LHCN-M2 (cell line): ENCODE data around the gene PCSK9. TPM values are rescaled to one million over a fixed set of nuclear protein-coding genes. Genes with fewer than 3 reads are reported as not detected.

Experiments
- DNase-seq: peaks from one replicate; pipeline ENCODE4 v3.0.0-alpha.2; 2012; ENCODE audit warnings: low read depth
- total RNA-seq: library from RNA; depleted of rRNA; stranded (reverse); fragments of >200 nt; gene quantifications from 2 replicates; pipeline ENCODE4 v1.2.3, GENCODE V29; 2014

PCSK9 gene
- total RNA-seq, 1 experiment from 2014 or later = 0.11 TPM

DNA sequence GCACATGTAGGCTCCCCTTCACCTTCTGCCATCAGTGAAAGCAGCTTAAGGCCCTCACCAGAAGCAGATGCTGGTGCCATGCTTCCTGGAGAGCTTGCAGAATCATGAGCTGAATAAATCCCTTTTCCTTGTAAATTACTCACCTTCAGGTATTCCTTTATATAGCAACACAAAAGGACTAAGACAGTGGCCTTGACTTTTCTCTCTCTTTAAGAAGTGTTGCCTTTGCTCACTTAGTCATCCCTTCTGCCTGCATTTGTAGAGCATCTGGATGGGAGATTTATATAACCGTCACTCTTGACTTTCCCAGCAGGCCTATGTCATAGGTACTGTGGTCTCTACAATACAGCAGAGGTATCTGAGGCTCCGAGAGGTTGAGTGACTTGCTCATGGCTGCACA is 3.7 kb downstream of the PCSK9 start:
- no peak for DNase-seq

DNA sequence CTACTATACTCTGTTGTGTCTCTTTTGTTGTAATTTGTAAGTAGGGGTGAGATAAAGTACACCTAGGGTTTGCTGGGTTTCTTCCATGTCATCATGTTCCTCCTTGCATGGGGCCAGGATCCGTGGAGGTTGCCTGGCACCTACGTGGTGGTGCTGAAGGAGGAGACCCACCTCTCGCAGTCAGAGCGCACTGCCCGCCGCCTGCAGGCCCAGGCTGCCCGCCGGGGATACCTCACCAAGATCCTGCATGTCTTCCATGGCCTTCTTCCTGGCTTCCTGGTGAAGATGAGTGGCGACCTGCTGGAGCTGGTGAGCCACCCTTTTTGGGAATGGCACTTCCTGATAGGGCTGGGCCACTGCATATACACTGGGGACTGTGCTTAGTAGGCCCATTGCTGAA is 4.4 kb downstream of the PCSK9 start:
- DNase-seq = no peak

- DNase-seq = no peak
Measured at GRCh38 chr1:55044617-55045397, 5.5 kb downstream of the PCSK9 start.

DNA sequence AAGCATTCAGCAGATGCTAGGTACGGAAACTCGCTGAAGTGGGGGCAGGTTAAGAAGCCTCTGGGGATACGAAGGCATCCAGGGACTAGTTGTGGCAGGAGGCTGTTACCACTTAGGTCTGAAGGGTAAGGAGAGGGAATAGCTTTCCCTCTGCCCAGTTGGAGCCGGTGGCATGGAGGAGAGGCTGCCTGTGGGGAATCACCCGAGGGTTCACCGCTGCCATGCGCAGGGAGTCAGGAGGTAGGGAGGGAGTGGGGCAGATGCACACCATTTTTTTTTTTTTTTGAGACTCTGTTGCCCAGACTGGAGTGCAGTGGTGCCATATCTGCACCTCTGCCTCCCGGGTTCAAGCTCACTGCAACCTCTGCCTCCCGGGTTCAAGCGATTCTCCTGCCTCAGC is 6.1 kb downstream of the PCSK9 start:
- DNase-seq = no peak

DNA sequence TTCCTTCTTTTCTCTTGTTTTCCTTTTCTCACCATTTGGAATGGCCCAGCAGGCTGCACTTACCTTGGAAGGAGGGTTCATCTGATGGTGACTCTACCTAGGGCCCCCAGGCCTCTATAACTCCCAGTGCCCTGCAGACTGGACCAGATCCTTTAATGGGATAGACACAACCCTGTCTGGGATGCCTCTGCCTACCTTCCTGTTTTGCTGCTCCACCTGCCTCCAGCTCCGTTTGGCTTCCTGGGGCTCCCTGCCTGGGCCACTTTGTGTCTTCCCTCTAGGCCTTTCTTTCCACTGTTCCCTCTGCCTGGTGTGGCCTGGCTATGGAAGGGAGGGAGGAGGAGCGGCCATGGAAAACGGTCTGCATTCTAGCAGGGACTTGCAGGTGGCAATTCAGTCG is 7.5 kb downstream of the PCSK9 start:
- DNase-seq = no peak

- no peak for DNase-seq
Measured at GRCh38 chr1:55047611-55048010, 8.3 kb downstream of the PCSK9 start.

DNA sequence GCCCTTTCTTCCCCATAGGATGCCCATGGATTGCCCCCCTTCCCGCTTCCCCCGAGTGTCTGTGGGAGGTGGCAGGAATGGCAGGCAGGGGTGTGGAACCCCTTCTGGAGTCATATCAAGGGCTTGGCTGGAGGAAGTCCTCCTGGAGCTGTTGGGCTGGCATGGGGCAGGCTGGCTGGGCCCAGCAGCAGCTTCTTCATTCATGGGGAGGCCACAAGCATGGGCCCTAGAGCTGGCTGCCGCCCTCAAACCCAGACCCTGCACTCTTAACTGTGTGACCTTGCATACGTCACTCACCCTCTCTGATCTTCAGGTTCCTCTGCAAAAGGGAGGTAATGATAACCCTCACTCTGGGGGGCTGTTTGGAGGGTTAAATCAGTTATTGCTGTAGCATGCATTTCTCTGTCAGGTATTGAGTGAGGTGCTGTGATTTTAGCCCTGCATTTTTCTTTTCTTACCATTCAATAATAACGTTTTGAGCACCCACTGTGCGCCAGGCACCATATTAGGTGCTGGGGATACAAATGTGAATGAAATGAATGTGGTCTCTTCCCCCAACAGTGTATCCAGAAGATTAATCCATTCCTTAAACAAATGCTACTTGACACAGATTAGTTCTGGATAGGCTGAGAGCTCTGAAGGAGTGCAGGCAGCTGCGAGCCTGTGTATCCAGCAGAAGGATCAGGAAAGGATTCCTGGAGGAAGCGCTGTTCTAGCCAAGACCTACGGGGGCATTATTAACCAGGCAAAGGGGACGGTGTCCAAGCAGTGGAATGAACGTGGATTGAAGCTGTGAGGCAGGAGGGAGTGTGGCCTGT is 9.3 kb downstream of the PCSK9 start:
- no peak for DNase-seq

GRCh38 chr1:55049271-55049913 is 10.0 kb downstream of the PCSK9 start:
- no peak for DNase-seq

- no peak for DNase-seq
Measured at GRCh38 chr1:55049914-55050278, 10.5 kb downstream of the PCSK9 start.

- no peak for DNase-seq
Measured at GRCh38 chr1:55050283-55050682, 10.9 kb downstream of the PCSK9 start.

DNA sequence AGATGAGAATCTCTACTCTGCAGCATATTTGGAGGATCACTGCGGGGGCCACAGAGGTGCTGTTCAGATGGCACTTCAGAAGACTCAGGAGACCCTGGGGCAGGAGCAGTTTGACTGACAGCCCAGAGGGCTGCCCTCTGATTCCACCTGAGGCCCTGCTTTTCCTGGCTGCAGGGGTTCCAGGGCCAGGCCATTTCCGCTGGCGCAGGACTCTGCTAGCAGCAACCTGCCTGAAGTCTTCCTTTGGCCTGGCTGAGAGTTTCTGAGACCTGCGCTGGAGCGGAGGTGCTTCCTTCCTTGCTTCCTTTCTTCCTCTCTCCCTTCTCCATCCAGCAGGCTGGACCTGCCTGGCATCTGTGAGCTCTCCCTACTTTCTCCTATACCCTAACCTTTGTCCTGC is 11.8 kb downstream of the PCSK9 start:
- no peak for DNase-seq

GRCh38 chr1:55051621-55052020 is 12.3 kb downstream of the PCSK9 start:
- no peak for DNase-seq

- DNase-seq = no peak
Measured at GRCh38 chr1:55052221-55053142, 13.1 kb downstream of the PCSK9 start.

DNA sequence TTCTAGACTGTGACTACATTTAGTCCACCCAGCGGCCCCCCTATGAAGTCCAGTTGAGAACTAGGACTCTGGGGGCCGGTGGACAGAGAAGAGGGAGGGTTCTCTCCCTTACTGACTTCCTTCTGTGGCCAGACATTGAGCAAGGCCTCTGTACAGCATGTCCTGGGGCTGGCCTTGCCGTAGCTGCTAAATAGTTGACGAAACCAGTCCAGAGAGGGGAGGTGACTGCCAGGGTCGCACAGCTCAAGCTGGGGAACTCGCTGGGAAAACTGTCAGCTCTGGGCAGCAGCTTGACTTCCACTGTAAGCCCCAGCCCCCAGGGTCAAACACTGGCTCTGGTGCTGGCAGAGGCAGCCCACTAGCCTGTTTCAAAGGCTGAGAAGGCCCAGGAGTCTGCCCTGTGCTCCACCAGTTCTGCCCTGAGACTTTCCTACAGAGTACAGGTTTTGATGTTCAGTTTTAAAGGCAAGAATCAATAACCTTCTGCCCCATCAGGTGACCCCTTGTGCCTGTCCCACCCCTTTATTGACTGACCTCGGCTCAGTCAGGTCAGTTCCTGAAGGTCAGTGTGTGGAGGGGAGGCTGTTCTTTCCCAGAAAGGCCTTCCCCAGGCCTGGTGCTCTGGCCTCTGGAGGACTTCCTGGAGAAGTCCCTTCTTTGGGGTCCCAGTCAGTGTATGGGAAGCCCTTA is 14.1 kb downstream of the PCSK9 start:
- no peak for DNase-seq

DNA sequence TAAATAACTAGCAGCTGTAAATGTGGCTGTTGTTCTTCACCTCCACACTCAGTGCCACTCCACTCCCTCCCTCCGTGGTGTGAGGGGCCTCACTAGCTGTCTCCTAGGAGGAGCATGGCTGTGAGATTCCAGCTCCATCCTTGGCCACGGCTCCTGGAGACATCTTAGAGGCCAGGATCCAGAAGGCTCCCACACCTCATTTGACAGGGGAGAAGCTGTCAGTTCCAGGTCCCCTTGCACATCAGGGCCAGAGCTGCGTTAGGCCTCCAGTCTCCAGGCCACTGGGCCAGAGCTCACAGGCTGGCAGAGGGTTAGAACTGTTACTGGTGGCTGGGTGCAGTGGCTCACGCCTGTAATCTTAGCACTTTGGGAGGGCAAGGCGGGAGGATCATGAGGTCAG is 15.0 kb downstream of the PCSK9 start:
- DNase-seq = no peak

- DNase-seq = no peak
Measured at GRCh38 chr1:55055084-55055882, 15.9 kb downstream of the PCSK9 start.

GRCh38 chr1:55055951-55056631 is 16.7 kb downstream of the PCSK9 start:
- DNase-seq = no peak

DNA sequence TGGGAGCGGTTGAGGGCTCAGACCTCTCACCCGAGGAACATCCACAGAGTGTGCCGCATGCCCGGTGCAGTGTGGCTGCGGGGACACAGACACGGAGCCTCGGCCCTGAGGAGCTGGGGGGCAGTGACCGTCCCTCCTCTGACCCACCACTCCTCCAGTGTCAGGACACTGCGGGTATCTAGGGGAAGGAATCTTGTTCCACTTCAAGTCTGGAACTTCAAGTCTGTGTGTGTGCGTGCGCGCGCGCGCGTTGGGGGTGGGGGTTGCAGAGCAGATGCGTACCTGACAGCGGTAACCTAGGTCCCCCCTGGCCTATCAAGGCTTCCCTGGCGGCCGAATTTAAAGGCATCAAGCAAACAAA is 17.3 kb downstream of the PCSK9 start:
- DNase-seq = no peak

GRCh38 chr1:55057270-55057955 is 18.1 kb downstream of the PCSK9 start:
- DNase-seq = no peak
